ENCODE data around the gene POLR1G.

GRCh38 chr19:45357445-45357783, 49.0 kb upstream of the POLR1G start:
- no peak for TF ChIP-seq POLR2A (IDR thresholded peaks at IDR 0.05)
- no peak for TF ChIP-seq CTCF (IDR thresholded peaks at IDR 0.05 in 8 of 11, conservative IDR thresholded peaks at IDR 0.05 in 3 of 11)

Measured in spleen (tissue), 7 donors.